NCI-H2107 (cell line): ENCODE results near the gene STOX1.
"Not testable (repeated sequence)": the region's sequence is repeated elsewhere in the genome, so short reads cannot be mapped to it uniquely, and the experiment has no call there.

Experiments
- DNase-seq: peaks from one replicate; lab custom pipeline; 2025; lab: John Stamatoyannopoulos, UW

The STOX1 gene

GRCh38 chr10:68826764-68827591 lies at the start of gene STOX1:
Gene STOX1 (plus strand): TSS chr10:68827531. CDS start chr10:68827624, 93 bp downstream.
- peak; percentile 21 for DNase-seq

DNA sequence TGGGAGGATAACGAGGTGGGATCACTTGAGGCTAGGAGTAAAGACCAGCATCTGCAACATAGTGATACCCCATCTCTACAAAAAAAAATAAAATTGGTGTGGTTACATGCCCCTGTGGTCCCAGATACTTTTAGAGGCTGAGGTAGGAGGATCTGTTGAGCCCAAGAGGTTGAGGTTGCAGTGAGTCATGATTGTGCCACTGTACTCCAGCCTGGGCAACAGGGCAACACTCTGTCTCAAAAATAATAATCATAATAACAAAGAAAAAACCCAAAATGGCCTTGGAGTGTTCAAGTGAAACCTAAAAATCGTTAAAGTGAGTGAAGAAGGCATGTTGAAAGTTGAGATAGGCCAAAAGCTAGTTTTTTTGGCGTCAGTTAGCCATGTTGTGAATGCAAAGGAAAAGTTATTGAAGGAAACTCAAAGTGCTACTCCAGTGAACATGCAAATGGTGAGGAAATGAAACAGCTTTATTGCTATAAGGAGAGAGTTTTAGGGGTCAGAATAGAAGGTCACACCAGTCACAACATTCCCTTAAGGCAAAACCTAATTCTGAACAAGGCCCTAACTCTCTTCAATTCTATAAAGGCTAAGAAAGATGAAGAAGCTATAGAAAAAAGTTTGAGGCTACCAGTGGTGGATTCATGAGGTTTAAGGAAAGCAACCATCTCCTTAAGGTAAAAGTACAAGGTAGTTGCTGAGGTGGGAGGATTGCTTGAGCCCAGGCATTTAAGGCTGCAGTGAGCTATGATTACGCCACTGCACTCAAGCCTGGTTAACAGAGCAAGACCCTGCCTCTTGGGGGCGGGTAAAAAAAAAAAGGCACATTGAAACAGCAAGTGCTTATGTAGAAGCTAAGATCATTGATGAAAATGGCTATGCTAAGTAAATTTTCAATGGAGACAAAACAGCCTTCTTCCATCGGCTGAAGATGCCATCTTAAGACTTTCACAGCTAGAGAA lies 45.4 kb upstream of the STOX1 start:
- no peak for DNase-seq

DNA sequence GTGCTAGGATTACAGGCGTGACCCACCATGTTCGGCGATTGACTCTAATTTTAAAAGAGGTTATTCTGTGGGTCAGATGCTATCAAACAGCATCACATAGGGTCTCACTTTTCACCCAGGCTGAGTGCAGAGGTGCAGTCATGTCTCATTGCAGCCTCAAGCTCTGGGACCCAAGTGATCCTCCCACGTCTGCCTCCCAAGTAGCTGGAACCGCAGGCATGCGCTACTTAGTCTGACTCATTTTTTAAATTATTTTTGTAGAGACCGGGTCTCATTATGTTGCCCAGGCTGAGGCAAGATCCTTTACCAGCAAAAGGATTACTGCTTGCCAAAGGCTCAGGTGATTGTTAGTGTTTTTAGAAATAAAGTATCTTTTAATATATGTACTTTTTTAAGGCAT lies 42.9 kb upstream of the STOX1 start:
- DNase-seq = no peak

DNA sequence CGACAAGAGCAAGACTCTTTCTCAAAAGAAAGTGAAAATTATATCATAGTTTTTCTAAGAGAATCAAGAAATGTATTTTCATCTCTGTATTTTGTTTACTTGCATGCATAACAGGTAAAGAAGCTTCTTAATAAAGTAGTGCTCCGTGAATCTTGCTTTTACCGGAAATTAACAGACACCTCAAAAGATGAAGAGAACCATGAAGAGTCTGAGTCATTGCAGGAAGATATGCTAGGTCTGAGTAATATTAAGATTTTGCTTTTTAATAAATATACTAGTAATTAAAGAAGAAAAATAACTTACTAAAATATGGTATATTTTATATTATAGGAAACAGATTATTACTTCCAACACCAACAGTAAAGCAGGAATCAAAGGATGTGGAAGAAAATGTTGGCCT lies 39.5 kb upstream of the STOX1 start:
- no peak for DNase-seq

DNA sequence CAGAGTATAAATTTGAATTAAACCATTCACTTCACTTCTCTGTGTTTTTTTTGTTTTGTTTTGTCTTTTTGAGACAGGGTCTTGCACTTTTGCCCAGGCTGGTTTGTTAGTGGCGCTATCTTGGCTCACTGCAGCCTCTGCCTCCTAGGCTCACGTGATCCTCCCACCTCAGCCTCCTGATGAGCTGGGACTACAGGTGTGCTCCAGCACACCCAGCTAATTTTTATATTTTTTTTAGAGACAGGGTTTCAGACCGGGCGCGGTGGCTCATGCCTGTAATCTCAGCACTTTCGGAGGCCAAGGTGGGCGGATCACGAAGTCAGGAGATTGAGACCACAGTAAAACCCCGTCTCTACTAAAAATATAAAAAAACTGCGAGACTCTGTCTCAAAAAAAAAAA lies 36.9 kb upstream of the STOX1 start:
- no peak for DNase-seq

DNA sequence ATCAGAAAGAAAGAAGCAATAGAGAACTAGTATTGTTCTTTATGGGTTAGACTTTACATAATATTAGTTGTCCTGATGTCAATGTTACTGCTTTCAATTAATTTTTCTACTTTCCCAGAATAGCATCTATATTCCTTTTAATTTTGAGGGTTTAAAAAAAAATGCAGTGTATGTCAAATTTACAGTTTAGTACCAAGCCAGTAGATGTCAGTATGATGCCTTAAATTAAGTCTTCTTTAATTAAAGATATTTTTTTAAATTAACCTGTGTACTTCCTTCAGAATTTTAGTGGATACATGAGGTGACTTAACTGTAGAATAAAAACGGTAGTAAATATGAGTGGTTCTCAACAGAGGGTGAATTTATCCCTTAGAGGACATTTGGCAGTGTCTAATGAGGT lies 35.2 kb upstream of the STOX1 start:
- DNase-seq = no peak

DNA sequence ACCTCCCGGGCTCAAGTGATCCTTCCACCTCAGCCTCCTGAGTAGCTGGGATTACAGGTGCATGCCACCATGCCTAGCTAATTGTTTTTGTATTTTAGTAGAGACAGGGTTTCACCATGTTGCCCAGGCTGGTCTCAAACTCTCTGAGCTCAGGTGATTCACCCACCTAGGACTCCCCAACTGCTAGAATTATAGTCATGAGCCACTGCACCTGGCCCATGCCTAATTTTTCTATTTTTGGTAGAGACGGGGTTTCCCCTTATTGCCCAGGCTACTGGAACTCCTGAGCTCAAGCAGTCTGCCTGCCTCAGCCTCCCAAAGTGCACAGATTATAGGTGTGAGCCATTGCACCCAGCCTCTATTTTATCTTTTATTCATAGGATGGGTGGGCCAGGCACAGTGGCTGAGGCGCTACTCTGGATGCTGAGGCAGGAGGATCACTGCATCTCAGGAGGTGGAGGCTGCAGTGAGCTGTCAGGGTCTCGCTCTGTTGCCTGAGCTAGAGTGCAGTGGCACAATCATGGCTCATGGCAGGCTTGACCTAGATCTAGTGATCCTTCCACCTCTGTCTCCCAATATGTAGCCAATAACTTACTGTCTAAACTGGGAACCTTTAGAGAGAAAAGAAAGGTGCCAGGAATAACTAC lies 31.3 kb upstream of the STOX1 start:
- no peak for DNase-seq

- DNase-seq = no peak
Observed at GRCh38 chr10:68796605-68797004, 30.7 kb upstream of the STOX1 start.

DNA sequence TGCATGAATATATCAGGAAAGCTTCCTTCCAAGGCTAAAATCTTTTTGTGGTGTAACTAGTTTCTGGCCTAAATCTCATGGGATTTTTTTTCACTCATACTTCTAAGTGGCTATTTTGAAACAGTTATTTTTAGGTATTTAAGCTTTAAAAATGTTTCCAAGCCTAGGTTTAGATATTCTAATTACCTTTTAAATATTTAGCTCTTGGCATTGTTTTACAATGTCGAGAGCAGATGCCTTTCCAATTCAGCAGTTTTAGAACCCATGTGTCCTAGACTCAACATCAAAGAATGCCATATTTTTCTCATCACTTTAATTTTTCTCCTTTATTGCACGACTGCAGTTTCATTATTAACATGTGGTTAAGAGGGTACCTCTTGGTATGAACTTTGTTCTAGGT lies 27.1 kb upstream of the STOX1 start:
- no peak for DNase-seq

DNA sequence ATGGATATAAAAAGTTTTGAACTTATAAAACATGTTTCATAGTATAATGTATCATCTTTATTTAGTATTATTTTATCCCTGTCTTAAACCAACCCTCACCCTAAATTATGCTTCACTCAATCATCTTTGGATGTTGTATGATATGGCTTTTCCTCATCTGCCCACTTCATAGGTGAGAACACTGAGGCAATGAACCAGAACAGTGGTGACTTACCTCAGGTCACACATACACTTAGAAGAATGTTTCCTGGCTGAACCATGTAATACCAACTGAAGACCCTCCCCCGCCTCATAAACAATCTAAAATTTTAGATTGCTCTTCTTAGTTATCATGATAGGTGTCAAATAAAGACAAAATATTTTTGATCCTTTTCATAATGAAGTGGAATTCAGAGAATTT lies 22.6 kb upstream of the STOX1 start:
- DNase-seq = no peak

GRCh38 chr10:68810830-68811229 lies 16.5 kb upstream of the STOX1 start:
- not testable (repeated sequence) for DNase-seq

DNA sequence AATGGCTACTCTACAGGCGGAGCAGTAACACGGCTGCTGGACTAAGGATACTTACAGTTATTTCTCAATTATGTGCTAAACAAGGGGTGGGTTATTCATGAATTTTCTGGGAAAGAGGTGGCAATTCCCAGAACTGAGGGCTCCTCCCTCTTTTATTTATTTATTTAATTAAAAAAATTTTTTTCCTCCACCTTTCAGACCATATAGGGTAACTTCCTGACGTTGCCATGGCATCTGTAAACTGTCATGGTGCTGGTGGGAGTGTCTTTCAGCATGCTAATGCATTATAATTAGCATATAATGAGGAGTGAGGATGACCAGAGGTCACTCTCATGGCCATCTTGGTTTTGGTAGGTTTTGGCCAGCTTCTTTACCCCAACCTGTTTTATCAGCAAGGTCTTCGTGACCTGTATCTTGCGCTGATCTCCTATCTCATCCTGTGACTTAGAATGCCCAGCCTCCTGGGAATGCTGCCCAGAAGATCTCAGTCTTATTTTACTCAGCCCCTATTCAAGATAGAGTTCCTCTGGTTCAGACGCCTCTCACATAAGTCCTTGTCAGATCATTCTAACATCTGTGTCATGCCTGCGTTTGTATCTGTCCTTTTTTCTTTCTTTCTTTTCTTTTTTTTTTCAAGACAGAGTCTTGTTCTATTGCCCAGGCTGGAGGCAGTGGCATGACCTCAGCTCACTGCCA lies 15.9 kb upstream of the STOX1 start:
- no peak for DNase-seq

GRCh38 chr10:68812420-68812819 lies 14.9 kb upstream of the STOX1 start:
- no peak for DNase-seq

GRCh38 chr10:68813559-68813958 lies 13.8 kb upstream of the STOX1 start:
- no peak for DNase-seq

- DNase-seq = no peak
Observed at GRCh38 chr10:68816796-68817412, 10.4 kb upstream of the STOX1 start.

DNA sequence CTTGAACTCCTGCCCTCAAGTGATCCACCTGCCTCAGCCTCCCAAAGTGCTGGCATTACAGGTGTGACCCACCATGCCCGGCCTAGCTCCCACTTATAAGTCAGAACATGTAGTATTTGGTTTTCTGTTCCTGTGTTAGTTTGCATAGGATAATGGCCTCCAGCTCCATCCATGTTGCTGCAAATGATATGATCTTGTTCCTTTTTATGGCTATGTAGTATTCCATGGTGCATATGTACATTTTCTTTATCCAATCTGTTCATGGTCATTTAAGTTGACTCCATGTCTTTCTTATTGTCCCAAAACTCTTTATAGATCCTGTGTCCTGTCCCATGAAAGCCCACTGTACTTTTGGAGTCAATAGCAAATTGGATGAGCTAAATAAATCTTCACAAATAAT lies 7.0 kb upstream of the STOX1 start:
- not testable (repeated sequence) for DNase-seq

DNA sequence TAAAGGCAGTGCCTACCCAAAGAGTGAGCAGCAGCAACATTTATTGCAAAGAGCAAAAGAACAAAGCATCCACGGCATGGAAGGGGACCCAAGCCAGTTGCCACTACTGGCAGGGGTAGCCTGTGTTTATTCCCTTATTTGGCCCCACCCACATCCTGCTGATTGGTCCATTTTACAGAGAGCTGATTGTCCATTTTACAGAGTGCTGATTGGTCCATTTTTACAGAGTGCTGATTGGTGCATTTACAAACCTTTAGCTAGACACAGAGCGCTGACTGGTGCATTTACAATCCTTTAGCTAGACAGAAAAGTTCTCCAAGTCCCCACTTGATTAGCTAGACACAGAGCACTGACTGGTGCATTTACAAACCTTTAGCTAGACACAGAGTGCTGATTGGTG lies 4.7 kb upstream of the STOX1 start:
- not testable (repeated sequence) for DNase-seq

- not testable (repeated sequence) for DNase-seq
Observed at GRCh38 chr10:68827592-68827959, 245 bp downstream of the STOX1 start.

DNA sequence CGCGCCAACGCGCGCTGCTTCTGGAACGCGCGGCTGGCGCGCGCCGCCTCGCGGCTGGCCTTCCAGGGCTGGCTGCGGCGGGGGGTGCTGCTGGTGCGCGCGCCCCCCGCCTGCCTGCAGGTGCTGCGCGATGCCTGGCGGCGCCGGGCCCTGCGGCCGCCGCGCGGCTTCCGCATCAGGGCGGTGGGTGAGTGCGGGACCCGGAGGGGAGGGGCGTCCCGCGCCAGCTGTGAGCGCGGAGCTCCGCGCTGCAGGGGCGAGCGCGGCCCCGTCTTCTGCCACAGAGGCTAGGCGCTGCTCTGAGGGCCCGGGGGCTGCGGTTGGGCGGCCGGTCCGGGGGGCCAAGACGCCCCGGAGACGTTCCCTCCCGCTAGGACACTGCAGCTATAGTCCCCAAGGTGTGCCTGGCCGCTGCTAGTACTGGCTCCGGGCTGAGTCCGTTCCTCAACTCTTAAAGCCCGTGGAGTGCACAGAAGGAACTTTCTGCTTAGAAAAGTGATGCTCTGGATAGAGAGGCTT lies 811 bp downstream of the STOX1 start:
- not testable (repeated sequence) for DNase-seq

GRCh38 chr10:68828833-68829232 lies 1.5 kb downstream of the STOX1 start:
- DNase-seq = no peak

GRCh38 chr10:68829521-68829920 lies 2.2 kb downstream of the STOX1 start:
- DNase-seq = no peak
